ENCODE measurements around the gene RPS2.

RPS2 gene

DNA sequence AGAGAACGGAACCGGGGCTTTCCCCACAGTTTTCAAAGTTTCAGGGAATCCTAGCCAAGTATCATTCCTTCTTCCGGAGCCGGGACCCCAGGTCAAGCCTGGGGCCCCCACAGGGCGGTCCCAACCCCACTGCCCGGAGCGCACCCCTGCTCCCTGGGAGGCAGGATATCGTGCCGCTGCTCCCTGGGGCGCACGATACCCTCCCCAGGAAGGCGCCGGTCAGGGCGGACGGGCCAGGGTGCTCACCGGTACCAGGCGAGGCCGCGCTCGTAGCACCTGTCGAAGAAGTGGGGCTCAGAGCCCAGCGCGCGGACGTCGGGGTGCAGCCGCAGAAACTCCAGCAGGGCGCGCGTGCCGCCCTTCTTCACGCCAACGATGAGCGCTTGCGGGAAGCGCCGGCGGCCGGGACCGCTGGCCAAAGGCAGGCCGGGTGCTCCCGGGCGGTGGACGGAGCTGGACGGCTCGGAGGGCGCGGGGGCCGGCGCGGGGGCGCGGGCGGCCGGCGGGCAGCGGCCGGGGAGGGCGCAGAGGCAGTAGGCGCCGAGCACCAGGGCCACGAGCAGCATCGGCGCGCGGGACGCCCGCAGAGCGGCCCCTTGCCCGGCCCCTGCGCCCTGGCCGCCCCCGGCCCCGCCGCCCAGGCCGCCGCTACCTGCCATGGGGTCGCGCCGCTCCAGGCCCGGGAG, 46.8 kb downstream of the RPS2 start:
- no peak for FAIRE-seq

DNA sequence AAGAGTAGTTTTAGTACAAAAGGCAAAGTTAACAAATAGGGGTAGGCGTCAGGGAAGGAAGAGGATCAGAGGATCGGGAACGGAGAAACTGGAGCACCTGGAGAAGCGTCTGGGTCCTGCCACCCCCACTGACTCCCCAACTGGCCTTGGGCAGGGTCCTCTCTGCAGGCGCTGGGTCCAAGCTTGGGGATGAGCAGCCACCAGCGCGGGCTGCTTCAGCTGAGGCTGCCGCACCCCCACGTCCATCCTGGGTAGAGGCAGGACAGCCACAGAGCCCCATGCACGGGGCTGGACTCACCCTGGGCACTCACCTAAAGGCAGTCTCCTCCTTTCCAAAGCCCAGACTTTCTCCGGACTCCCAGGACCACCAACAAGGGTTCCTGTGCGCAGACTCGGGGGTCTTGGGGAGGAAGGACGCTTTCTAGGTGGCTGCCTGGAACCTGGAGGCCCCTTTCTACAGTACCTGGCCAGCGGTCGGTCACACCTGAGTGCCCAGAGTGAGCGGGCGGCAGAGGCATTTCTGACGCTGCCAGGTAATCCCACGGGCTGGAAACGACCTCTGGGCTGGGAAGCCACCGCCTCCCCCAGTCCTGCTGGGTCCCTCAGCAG, 47.5 kb downstream of the RPS2 start:
- FAIRE-seq, result no peak

DNA sequence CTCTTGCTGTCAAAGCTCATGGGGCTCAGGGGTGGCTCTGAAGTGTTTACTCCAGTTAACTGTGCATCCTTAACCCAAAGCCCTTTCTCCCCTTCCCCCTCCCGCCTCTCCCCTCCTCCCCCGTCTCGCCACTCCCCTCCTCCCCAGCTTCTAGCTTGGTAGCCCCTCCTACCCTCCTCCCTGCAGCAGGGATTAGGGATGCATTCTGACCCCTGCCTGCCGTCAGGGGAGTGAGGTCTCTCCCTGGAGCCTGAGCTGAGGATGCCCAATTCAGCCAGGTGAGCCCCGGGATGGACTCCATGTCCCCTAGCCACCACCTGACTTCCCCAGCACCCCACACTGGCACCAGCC, 48.0 kb downstream of the RPS2 start:
- FAIRE-seq, result no peak

DNA sequence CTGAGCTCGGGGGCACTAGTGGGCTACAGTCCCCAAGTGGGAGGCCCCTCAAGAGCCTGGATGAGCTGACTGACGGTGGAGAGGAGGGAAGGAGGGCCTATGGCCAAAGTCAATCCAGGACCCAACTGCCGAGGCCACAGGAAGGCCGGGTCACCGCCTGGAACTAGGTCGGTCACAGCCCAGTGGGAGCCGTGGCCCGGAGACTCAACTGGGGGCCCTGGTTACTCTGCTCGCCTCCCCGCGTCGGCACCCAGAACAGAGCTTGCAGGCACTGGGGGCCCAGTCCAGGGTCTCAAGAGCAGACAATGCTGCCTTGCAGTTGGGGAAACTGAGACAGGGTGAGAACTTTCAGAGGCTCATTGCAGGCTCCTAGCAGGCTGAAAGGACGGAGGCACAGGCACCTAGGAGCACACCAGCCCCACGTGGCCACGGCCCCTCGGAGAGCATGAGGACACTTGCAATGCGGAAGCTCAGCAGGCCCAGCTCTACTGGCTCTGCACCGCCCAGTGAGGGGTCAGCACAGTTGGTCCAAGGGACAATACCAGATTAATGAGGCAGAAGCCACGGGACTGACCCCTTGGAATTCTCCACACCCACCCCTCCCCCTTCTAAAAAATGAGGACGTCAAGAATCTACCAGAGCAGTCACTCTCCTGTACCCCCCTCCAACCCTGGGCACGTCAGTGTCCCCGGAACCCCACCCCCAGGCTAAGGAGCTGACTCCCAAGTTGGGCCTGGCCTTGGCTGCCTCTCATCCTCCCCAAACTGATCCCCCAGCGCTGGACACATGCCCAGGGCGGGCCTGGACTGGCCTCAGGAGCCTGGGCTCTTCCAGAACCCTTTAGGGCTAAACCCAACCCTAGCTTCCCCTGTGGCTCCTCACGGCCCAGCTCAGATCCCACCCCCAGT, 48.6 kb downstream of the RPS2 start:
- no peak for FAIRE-seq

DNA sequence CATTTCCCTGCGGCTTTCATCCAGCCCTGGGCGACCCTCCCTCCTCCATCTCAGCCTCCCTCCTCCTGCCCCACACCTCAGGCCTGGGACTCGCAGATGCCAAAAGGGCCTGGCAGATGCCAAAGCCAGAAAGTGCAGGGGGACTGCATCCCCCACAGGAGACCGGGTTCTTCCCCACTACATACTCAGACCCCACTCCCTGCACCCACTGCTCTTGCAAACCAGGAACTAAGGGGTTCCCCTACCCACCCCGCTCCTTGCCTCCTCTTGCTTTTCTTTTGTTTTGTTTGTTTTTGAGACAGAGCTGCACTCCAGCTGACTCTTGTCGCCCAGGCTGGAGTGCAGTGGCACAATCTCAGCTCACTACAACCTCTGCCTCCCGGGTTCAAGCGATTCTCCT, 49.6 kb downstream of the RPS2 start:
- no peak for FAIRE-seq

DNA sequence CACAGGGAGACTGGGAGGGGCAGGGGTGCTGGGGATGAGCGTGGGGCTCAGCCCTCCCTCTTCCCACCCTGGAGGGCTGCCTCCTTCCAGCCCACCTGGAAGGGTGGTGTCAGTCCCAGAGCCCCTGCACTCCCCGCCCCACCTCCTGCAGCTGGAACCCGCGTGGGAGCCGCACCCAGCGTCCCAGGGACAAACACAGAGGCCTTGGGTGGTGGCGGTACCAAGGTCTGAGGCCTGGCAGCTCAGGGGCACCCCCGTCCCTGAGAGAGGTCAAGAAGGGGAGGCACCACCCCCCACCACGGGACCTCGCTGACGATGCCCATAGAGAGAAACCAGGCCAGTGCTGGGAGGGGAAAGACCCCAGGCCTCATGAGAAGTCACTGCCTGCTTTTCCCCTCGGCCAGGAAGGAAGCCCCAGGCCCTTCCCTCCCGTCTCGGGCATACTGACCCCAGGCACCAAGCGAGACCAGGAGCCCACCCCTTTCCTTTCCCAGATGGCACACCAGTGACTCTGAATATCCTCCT, 50.5 kb downstream of the RPS2 start:
- FAIRE-seq, result no peak

DNA sequence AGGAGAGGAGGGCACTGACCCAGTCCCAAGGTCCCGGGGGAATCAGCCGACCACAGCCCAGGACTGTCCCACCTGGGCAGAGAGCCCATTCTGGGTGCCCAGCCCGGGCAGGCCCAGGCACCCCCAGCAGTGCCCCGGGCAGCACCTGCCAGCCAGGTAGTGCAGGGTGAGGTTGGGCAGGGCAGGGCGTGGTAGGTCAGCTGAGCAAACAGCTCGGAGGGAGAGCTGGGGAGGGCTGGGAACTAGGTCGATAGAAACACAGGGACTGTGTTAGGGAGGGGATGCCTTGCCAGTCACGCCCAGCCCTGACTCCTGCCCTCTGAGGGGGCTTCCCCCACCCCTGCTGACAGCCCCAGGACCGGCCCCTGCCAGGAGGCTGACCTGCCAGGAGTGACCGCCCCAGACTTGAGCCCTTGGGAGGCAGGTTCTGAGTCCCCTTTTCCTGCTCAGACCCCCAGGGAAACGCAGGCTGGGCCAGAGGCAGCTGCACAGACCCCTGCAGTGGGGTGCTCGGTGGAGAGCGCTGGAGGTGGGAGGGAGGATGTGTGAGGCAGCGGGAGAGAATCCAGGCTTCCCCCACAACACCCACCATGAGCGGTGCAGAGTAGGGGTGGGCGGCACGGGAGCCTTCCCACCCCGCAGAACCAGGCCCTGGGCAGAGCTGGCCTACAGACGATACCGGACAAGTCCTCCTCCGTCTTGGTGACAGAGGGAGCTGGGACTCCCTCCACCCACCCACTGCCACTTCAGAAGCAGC, 51.1 kb downstream of the RPS2 start:
- FAIRE-seq, result no peak

DNA sequence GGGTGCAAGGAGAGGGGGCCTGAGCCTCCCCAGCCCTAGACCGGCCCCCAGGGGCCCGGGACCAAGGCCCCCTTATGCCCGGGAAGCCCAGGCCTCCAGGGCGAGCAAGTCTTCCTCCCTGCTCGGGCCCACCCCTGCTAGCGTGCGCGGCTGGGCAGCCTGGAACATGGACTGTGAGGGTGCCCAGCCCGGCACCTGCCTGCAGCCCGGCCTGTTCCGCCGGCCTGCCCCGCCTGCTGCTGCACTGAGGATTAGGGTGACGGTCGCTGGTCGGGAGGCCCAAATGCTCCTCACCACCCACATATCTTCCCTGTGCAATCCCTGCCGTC, 52.4 kb downstream of the RPS2 start:
- FAIRE-seq, result no peak
